Peyer's patch (tissue), 4 donors: ENCODE measurements around the gene GDAP1L1. TPM values are rescaled to one million over a fixed set of nuclear protein-coding genes. Genes with fewer than 3 reads are reported as not detected.
"Not testable (repeated sequence)": the region's sequence is repeated elsewhere in the genome, so short reads cannot be mapped to it uniquely, and the experiment has no call there.

ENCODE experiments used
- DNase-seq, 3 donors: peaks; one replicate each; pipeline ENCODE4 v3.0.0-alpha.2; 2017 to 2019
- H3K27ac ChIP-seq, 4 donors: fragments of 200-600 bp; sonication (generic); one replicate each; pipeline ENCODE4 v1.5.1; 2016 to 2019
- H3K27me3 ChIP-seq, 2 donors: fragments of 200-600 bp; sonication (generic); one replicate each; pipeline ENCODE4 v1.5.1; 2019
- H3K36me3 ChIP-seq, 3 donors: fragments of 200-600 bp; sonication (generic); one replicate each; pipeline ENCODE4 v1.5.1; 2016 to 2019
- H3K4me1 ChIP-seq, 4 donors: fragments of 200-600 bp; sonication (generic); one replicate each; pipeline ENCODE4 v1.5.1; 2016 to 2019
- H3K4me3 ChIP-seq, 4 donors: fragments of 200-600 bp; sonication (generic); 1 replicate in 3 of 4; 2 replicates in 1 of 4; pipeline ENCODE4 v1.5.1; 2016 to 2019; ENCODE audit warnings: mild to moderate bottlenecking in 1 of 4
- H3K9me3 ChIP-seq, 4 donors: fragments of 200-600 bp; sonication (generic); one replicate each; pipeline ENCODE4 v1.5.1; 2016 to 2019; ENCODE audit warnings: mild to moderate bottlenecking in 1 of 4
- CTCF ChIP-seq, 6 experiments: fragments of 450-650 bp in 4 of 6; fragments of 200-600 bp in 2 of 6; sonication (generic) in 1 of 6; IDR thresholded peaks; one replicate each; pipeline ENCODE4 v1.5.1; 2017 to 2019; ENCODE audit warnings: antibody characterized with exemption in 6 of 6, mild to moderate bottlenecking in 3 of 6, moderate library complexity in 1 of 6
- POLR2A ChIP-seq, 2 donors: fragments of 450-650 bp; IDR thresholded peaks; one replicate each; pipeline ENCODE4 v1.5.1; 2017; ENCODE audit warnings: antibody characterized with exemption in 2 of 2, mild to moderate bottlenecking in 2 of 2, moderate library complexity in 2 of 2
- total RNA-seq, 4 donors: library from RNA; depleted of rRNA; stranded (reverse); fragments of >200 nt; gene quantifications; one replicate each; pipeline ENCODE4 v1.1.0, GENCODE V29; 2016

Gene GDAP1L1
- total RNA-seq, 4 donors from 2014 or later, result 1.2 to 2.3 TPM; not detected in 2

- Histone ChIP-seq H3K4me1 (peaks cover 0 to 6% (median 3%) of the 10 kb centered on the region in 4 donors), H3K4me3 (peak overlapping the region; percentile 24 to 53 (median 33)), H3K27me3 (no peaks in the 10 kb centered on the region), H3K9me3 (no peaks in the 10 kb centered on the region), H3K36me3 (no peaks in the 10 kb centered on the region), H3K27ac (no peak overlapping the region)
- TF ChIP-seq CTCF (IDR thresholded peaks at IDR 0.05) (no peak), POLR2A (IDR thresholded peaks at IDR 0.05) (no peak)
- DNase-seq, result no peak
Observed at GRCh38 chr20:44326391-44327159, 79.5 kb downstream of the GDAP1L1 start.

- DNase-seq, H3K27me3 ChIP-seq, H3K27ac ChIP-seq: not testable (repeated sequence)
Observed at GRCh38 chr20:44327748-44328147, 80.6 kb downstream of the GDAP1L1 start.

GRCh38 chr20:44328428-44328827 lies 81.3 kb downstream of the GDAP1L1 start:
- H3K4me3 ChIP-seq, result no peak overlapping the region
- TF ChIP-seq POLR2A (IDR thresholded peaks at IDR 0.05) (no peak), CTCF (IDR thresholded peaks at IDR 0.05) (no peak)
- H3K4me1 ChIP-seq, result peaks cover 0 to 6% (median 3%) of the 10 kb centered on the region in 4 donors
- H3K9me3 ChIP-seq, result no peaks in the 10 kb centered on the region
- no peak for DNase-seq
- no peaks in the 10 kb centered on the region for H3K27me3 ChIP-seq
- no peaks in the 10 kb centered on the region for H3K36me3 ChIP-seq
- no peak overlapping the region for H3K27ac ChIP-seq

More at GRCh38 chr20:44327748-44328147, 80.6 kb downstream of the GDAP1L1 start:
- H3K9me3 ChIP-seq, H3K4me3 ChIP-seq, H3K36me3 ChIP-seq, H3K4me1 ChIP-seq: not testable (repeated sequence)

Other genes starting within 250 kb of the GDAP1L1 start
- 1 to 10 TPM; 1.2 to 8.0 (median 4.2) TPM for gene JPH2, start 60.1 kb upstream of the GDAP1L1 start, total RNA-seq
- 10 to 100 TPM; 37.6 to 55.3 (median 38.2) TPM for gene OSER1, start 36.5 kb upstream of the GDAP1L1 start, total RNA-seq
- gene FITM2, start 63.9 kb downstream of the GDAP1L1 start, total RNA-seq, result 10 to 100 TPM in 3 of 4 donors, 1 to 10 TPM in 1; 8.7 to 11.7 (median 10.8) TPM
- not detected for gene R3HDML, start 89.7 kb downstream of the GDAP1L1 start, total RNA-seq
- gene HNF4A, start 108.4 kb downstream of the GDAP1L1 start, total RNA-seq, result 100 to 1,000 TPM in 3 of 4 donors, 10 to 100 TPM in 1; 76.7 to 346 (median 308) TPM
- gene TTPAL, start 228.6 kb downstream of the GDAP1L1 start, total RNA-seq, result 10 to 100 TPM in 1 of 4 donors, 1 to 10 TPM in 3; 6.0 to 30.5 (median 8.9) TPM